CD14-positive monocyte (primary cell): Measurements from ENCODE around the gene RAB20. TPM values are rescaled to one million over a fixed set of nuclear protein-coding genes. Genes with fewer than 3 reads are reported as not detected.

Source experiments
- DNase-seq, 3 donors: peaks; one replicate each; pipeline ENCODE4 v3.0.0-alpha.2; 2011 to 2022
- H2AFZ ChIP-seq: 2 replicates; pipeline ENCODE4 v1.6.0; 2012; ENCODE audit warnings: mild to moderate bottlenecking, low read depth, low read length, inconsistent platforms; ENCODE audit not compliant: insufficient read depth, poor library complexity, severe bottlenecking
- H3K27ac ChIP-seq, 2 donors: 1 replicate in 1 of 2; 2 replicates in 1 of 2; pipeline ENCODE4 v1.5.1; 2012 to 2013; ENCODE audit warnings: low read length in 2 of 2, control low read depth in 1 of 2, inconsistent platforms in 1 of 2, low read depth in 1 of 2, mild to moderate bottlenecking in 1 of 2
- H3K27me3 ChIP-seq, 2 donors: one replicate each; pipeline versions ENCODE4 v1.6.0 to v1.6.1; 2011 to 2013; ENCODE audit warnings: low read length in 2 of 2; ENCODE audit not compliant: control insufficient read depth in 2 of 2, insufficient read depth in 2 of 2
- H3K36me3 ChIP-seq, 2 donors: replicated peaks in 1 of 2; 1 replicate in 1 of 2; 2 replicates in 1 of 2; pipeline versions ENCODE4 v1.5.1 to v1.6.1; 2012 to 2013; ENCODE audit warnings: low read length in 2 of 2, control low read depth in 1 of 2, inconsistent platforms in 1 of 2, mild to moderate bottlenecking in 1 of 2; ENCODE audit not compliant: insufficient read depth in 2 of 2, control insufficient read depth in 1 of 2
- H3K4me1 ChIP-seq, 2 donors: 1 replicate in 1 of 2; 2 replicates in 1 of 2; pipeline versions ENCODE4 v1.5.1 to v1.6.1; 2012 to 2013; ENCODE audit warnings: low read length in 2 of 2, control low read depth in 1 of 2, inconsistent platforms in 1 of 2, mild to moderate bottlenecking in 1 of 2, moderate library complexity in 1 of 2; ENCODE audit not compliant: insufficient read depth in 2 of 2, control insufficient read depth in 1 of 2
- H3K4me2 ChIP-seq: replicated peaks from 2 replicates; pipeline ENCODE3; 2012; ENCODE audit warnings: low read length, moderate library complexity, mild to moderate bottlenecking; ENCODE audit not compliant: poor library complexity, severe bottlenecking; ENCODE audit errors: extremely low read depth
- H3K4me3 ChIP-seq, 3 experiments: fragments of 200-600 bp in 1 of 3; sonication (generic) in 1 of 3; replicated peaks in 1 of 3; 1 replicate in 2 of 3; 2 replicates in 1 of 3; pipeline ENCODE4 v1.5.1; 2011 to 2013; ENCODE audit warnings: low read length in 3 of 3, mild to moderate bottlenecking in 3 of 3, control low read depth in 2 of 3, low read depth in 2 of 3, inconsistent platforms in 1 of 3, moderate library complexity in 1 of 3
- H3K79me2 ChIP-seq: 2 replicates; pipeline ENCODE4 v1.6.0; 2012; ENCODE audit warnings: mild to moderate bottlenecking, control low read depth, inconsistent platforms, low read length, moderate library complexity; ENCODE audit not compliant: insufficient read depth
- H3K9ac ChIP-seq: 2 replicates; pipeline ENCODE4 v1.6.0; 2017; ENCODE audit warnings: low read length, mild to moderate bottlenecking; ENCODE audit not compliant: insufficient read depth, poor library complexity, severe bottlenecking
- H3K9me3 ChIP-seq, 2 donors: replicated peaks in 1 of 2; 1 replicate in 1 of 2; 2 replicates in 1 of 2; pipeline versions ENCODE4 v1.5.1 to v1.6.1; 2012 to 2013; ENCODE audit warnings: low read length in 2 of 2, control low read depth in 1 of 2; ENCODE audit not compliant: control insufficient read depth in 1 of 2, insufficient read depth in 1 of 2
- H4K20me1 ChIP-seq: 2 replicates; pipeline ENCODE4 v1.6.0; 2012; ENCODE audit warnings: mild to moderate bottlenecking, low read length, control low read depth, moderate library complexity; ENCODE audit not compliant: insufficient read depth
- H3K27ac Mint-ChIP-seq, 7 donors: one replicate each; pipeline ENCODE4 v1.8.0; 2020; ENCODE audit warnings: mild to moderate bottlenecking in 7 of 7, mixed read lengths in 7 of 7, moderate library complexity in 6 of 7, inconsistent platforms in 2 of 7
- H3K27me3 Mint-ChIP-seq, 3 donors: one replicate each; pipeline ENCODE4 v1.8.0; 2021 to 2022; ENCODE audit warnings: low read depth in 3 of 3, mild to moderate bottlenecking in 3 of 3, mixed read lengths in 3 of 3, moderate library complexity in 3 of 3, inconsistent platforms in 1 of 3
- H3K36me3 Mint-ChIP-seq, 2 donors: one replicate each; pipeline ENCODE4 v1.8.0; 2020; ENCODE audit warnings: mixed read lengths in 2 of 2, inconsistent platforms in 1 of 2, mild to moderate bottlenecking in 1 of 2
- H3K4me1 Mint-ChIP-seq: one replicate; pipeline ENCODE4 v1.8.0; 2020; ENCODE audit warnings: mild to moderate bottlenecking, mixed read lengths
- H3K4me3 Mint-ChIP-seq, 2 donors: one replicate each; pipeline ENCODE4 v1.8.0; 2020; ENCODE audit warnings: mild to moderate bottlenecking in 2 of 2, mixed read lengths in 2 of 2, moderate library complexity in 1 of 2
- H3K9me3 Mint-ChIP-seq, 7 donors: one replicate each; pipeline ENCODE4 v1.8.0; 2020 to 2022; ENCODE audit warnings: mixed read lengths in 7 of 7, mild to moderate bottlenecking in 6 of 7, moderate library complexity in 6 of 7, inconsistent platforms in 2 of 7
- WGBS: methylation state at CpG from one replicate; pipeline ENCODE4 v1.1.5; 2013; ENCODE audit warnings: missing lambda C conversion rate; ENCODE audit not compliant: insufficient coverage; 5-methylcytosine and 5-hydroxymethylcytosine counted together
- intact Hi-C, 2 donors: fragments of 100-400 bp; cut with micrococcal nuclease; formaldehyde crosslinking; loops; one replicate each; pipeline versions ENCODE4 v1.15.0 to v1.15.1; 2023
- polyA plus RNA-seq, 3 donors: library from polyadenylated mRNA; depleted of rRNA in 1 of 3; unstranded in 2 of 3; stranded (reverse) in 1 of 3; fragments of 300-500 nt in 2 of 3; fragments of >200 nt in 1 of 3; fragmentation: Illumina TruSeq in 2 of 3; gene quantifications; 1 replicate in 2 of 3; 2 replicates in 1 of 3; pipeline ENCODE4 v1.2.3, GENCODE V29; 2012 to 2021
- TF ChIP-seq, protein P1 (sequence below): fragments of 200-600 bp; IDR thresholded peaks from one replicate; pipeline ENCODE4 v1.8.0; 2022; ENCODE audit warnings: antibody characterized with exemption, mild to moderate bottlenecking

Gene RAB20
- polyA plus RNA-seq, 3 donors = 37.8 to 77.5 (median 43.1) TPM

DNA sequence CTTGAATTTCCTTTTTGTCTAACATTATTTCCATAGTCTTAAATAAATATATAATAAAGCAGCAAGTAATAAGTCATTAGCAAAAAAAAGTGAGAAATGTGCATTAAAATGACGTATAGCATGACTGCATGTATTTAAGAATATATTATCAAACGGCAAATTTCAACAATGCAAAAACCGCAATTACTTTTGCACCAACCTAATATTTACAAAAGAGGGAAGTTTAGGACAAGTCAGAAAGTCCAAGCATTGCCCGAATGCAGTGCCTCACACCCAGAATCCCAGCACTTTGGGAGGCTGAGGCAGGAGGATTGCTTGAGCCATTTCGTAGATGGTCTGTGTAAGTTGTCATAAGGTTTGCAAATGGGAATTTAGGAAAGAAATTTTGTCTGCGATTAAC is 43.6 kb upstream of the RAB20 start:
- no peaks in the 10 kb centered on the region for H3K4me1 ChIP-seq
- WGBS = no CpG with 5 or more reads among the region's 6 CpGs
- H3K27me3 ChIP-seq = no peaks in the 10 kb centered on the region
- no peak overlapping the region for H3K27ac Mint-ChIP-seq
- TF ChIP-seq, protein P1, sequence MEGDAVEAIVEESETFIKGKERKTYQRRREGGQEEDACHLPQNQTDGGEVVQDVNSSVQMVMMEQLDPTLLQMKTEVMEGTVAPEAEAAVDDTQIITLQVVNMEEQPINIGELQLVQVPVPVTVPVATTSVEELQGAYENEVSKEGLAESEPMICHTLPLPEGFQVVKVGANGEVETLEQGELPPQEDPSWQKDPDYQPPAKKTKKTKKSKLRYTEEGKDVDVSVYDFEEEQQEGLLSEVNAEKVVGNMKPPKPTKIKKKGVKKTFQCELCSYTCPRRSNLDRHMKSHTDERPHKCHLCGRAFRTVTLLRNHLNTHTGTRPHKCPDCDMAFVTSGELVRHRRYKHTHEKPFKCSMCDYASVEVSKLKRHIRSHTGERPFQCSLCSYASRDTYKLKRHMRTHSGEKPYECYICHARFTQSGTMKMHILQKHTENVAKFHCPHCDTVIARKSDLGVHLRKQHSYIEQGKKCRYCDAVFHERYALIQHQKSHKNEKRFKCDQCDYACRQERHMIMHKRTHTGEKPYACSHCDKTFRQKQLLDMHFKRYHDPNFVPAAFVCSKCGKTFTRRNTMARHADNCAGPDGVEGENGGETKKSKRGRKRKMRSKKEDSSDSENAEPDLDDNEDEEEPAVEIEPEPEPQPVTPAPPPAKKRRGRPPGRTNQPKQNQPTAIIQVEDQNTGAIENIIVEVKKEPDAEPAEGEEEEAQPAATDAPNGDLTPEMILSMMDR = no peak
- H3K4me3 ChIP-seq = no peak overlapping the region
- H3K9me3 ChIP-seq = no peaks in the 10 kb centered on the region
- DNase-seq = no peak
- no peak overlapping the region for H2AFZ ChIP-seq
- H3K4me3 Mint-ChIP-seq = no peak overlapping the region
- intact Hi-C loops = no loop called here
- no peaks in the 10 kb centered on the region for H3K79me2 ChIP-seq
- no peaks in the 10 kb centered on the region for H3K36me3 ChIP-seq
- H3K27ac ChIP-seq = no peak overlapping the region
- H3K27me3 Mint-ChIP-seq = peaks cover 5 to 19% (median 9%) of the 10 kb centered on the region in 3 donors
- H3K4me1 Mint-ChIP-seq = no peaks in the 10 kb centered on the region
- no peaks in the 10 kb centered on the region for H3K36me3 Mint-ChIP-seq
- H3K9ac ChIP-seq = no peak overlapping the region
- no peaks in the 10 kb centered on the region for H4K20me1 ChIP-seq
- H3K9me3 Mint-ChIP-seq = peaks cover 0 to 4% (median 0%) of the 10 kb centered on the region in 7 donors
- no peak overlapping the region for H3K4me2 ChIP-seq

DNA sequence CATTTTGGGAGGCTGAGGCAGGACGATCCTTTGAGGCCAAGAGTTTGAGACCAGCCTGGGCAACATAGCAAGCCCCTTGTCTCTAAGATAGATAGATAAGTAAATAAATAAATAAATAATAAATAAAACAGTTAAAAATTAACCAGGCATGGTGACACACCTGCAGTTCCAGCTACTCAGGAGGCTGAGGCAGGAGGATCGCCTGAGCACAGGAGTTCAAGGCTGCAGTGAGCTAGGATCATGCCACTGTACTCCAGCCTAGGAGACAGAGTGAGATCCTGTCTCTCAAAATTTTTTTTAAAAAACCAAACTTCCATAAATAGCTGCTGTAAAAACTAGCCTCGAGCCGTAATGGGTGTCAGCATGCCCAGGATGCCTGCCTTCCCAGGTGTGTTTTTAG is 39.5 kb upstream of the RAB20 start:
- no peak for DNase-seq
- Histone ChIP-seq H4K20me1 (no peaks in the 10 kb centered on the region), H3K27me3 (no peaks in the 10 kb centered on the region), H3K27ac (no peak overlapping the region), H2AFZ (no peak overlapping the region), H3K4me2 (no peak overlapping the region), H3K4me1 (no peaks in the 10 kb centered on the region), H3K9me3 (no peaks in the 10 kb centered on the region), H3K79me2 (no peaks in the 10 kb centered on the region), H3K9ac (no peak overlapping the region), H3K4me3 (no peak overlapping the region), H3K36me3 (no peaks in the 10 kb centered on the region)
- H3K4me1 Mint-ChIP-seq = no peaks in the 10 kb centered on the region
- intact Hi-C loops = no loop called here
- H3K27me3 Mint-ChIP-seq = peaks cover 8 to 14% (median 9%) of the 10 kb centered on the region in 3 donors
- H3K9me3 Mint-ChIP-seq = peaks cover 0 to 2% (median 0%) of the 10 kb centered on the region in 7 donors
- H3K27ac Mint-ChIP-seq = no peak overlapping the region
- WGBS = 100% methylated on average over 1 of the region's 4 CpGs
- TF ChIP-seq, protein P1 = no peak
- H3K36me3 Mint-ChIP-seq = no peaks in the 10 kb centered on the region
- H3K4me3 Mint-ChIP-seq = no peak overlapping the region
